Progenitor cell of endocrine pancreas (in vitro differentiated cells): Measurements from ENCODE around the gene YJEFN3. TPM values are rescaled to one million over a fixed set of nuclear protein-coding genes. Genes with fewer than 3 reads are reported as not detected.

ENCODE experiments used
- DNase-seq: peaks from one replicate; pipeline ENCODE4 v3.0.0; 2021; ENCODE audit warnings: low spot score; ENCODE audit not compliant: unreplicated experiment
- H3K27ac Mint-ChIP-seq: 2 replicates; pipeline ENCODE4 v1.8.0; 2021; ENCODE audit warnings: mild to moderate bottlenecking, moderate library complexity, mixed read lengths
- H3K27me3 Mint-ChIP-seq: 2 replicates; pipeline ENCODE4 v1.8.0; 2021; ENCODE audit warnings: mixed read lengths
- H3K36me3 Mint-ChIP-seq: 2 replicates; pipeline ENCODE4 v1.8.0; 2022; ENCODE audit warnings: mixed read lengths; ENCODE audit not compliant: insufficient read depth
- H3K4me1 Mint-ChIP-seq: 2 replicates; pipeline ENCODE4 v1.8.0; 2021; ENCODE audit warnings: low read depth, mixed read lengths
- H3K4me3 Mint-ChIP-seq: 2 replicates; pipeline ENCODE4 v1.8.0; 2021; ENCODE audit warnings: low read depth, mild to moderate bottlenecking, moderate library complexity, mixed read lengths
- H3K9me3 Mint-ChIP-seq: 2 replicates; pipeline ENCODE4 v1.8.0; 2021; ENCODE audit warnings: low read depth, mixed read lengths
- CTCF ChIP-seq: fragments of 200-600 bp; sonication (generic); IDR thresholded peaks from one replicate; pipeline ENCODE4 v1.5.0; 2021; ENCODE audit warnings: antibody characterized with exemption, mild to moderate bottlenecking; ENCODE audit not compliant: unreplicated experiment
- total RNA-seq: library from RNA; stranded (reverse); gene quantifications from 2 replicates; pipeline ENCODE4 v1.2.1, GENCODE V29; 2021

The YJEFN3 gene
- total RNA-seq, 1 donor from 2014 or later = 27.6 TPM

- H3K9me3 Mint-ChIP-seq = no peaks in the 10 kb centered on the region
- no peak overlapping the region for H3K27ac Mint-ChIP-seq
- TF ChIP-seq CTCF = no peak
- no peak for DNase-seq
- no peaks in the 10 kb centered on the region for H3K27me3 Mint-ChIP-seq
- no peak overlapping the region for H3K4me3 Mint-ChIP-seq
- H3K4me1 Mint-ChIP-seq = no peaks in the 10 kb centered on the region
- H3K36me3 Mint-ChIP-seq = peaks cover 5% of the 10 kb centered on the region
Measured at GRCh38 chr19:19527371-19527656, 1.4 kb upstream of the YJEFN3 start.

- H3K36me3 Mint-ChIP-seq = peaks cover 3% of the 10 kb centered on the region
- H3K9me3 Mint-ChIP-seq = no peaks in the 10 kb centered on the region
- no peak for TF ChIP-seq CTCF
- H3K4me1 Mint-ChIP-seq = no peaks in the 10 kb centered on the region
- no peak overlapping the region for H3K27ac Mint-ChIP-seq
- no peaks in the 10 kb centered on the region for H3K27me3 Mint-ChIP-seq
- DNase-seq = no peak
- H3K4me3 Mint-ChIP-seq = no peak overlapping the region
Measured at GRCh38 chr19:19527674-19528625, 761 bp upstream of the YJEFN3 start.

- H3K27ac Mint-ChIP-seq = no peak overlapping the region
Measured at GRCh38 chr19:19529783-19530422, 1.2 kb downstream of the YJEFN3 start.

DNA sequence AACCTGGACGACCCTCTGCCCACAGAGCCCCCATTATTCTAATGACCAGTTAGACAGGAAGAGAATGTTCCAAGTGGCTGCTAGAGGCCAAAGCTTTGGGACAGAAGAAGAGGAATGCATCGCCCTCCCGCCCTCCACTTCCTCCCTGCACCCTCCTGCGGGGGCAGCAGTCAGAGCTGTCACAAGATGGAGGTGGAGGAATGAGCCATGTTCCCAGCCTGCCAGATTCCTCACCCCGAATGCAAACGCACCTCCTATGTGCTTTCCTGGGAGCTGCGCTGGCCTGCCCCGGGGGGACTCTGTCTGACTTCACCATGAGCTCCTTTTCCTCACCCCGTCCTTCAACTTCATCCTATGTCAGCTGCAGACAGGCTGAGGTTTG, 1.7 kb downstream of the YJEFN3 start:
- no peak for TF ChIP-seq CTCF
- Mint-ChIP-seq H3K4me3 (no peak overlapping the region), H3K9me3 (no peaks in the 10 kb centered on the region), H3K36me3 (peaks cover 5% of the 10 kb centered on the region), H3K4me1 (no peaks in the 10 kb centered on the region), H3K27ac (no peak overlapping the region), H3K27me3 (peaks cover 7% of the 10 kb centered on the region)
- no peak for DNase-seq

More at GRCh38 chr19:19529783-19530422, 1.2 kb downstream of the YJEFN3 start:
- no peak for DNase-seq
- TF ChIP-seq CTCF = no peak
- Mint-ChIP-seq H3K27me3 (peaks cover 7% of the 10 kb centered on the region), H3K9me3 (no peaks in the 10 kb centered on the region), H3K36me3 (peaks cover 5% of the 10 kb centered on the region), H3K4me1 (no peaks in the 10 kb centered on the region), H3K4me3 (no peak overlapping the region)

DNA sequence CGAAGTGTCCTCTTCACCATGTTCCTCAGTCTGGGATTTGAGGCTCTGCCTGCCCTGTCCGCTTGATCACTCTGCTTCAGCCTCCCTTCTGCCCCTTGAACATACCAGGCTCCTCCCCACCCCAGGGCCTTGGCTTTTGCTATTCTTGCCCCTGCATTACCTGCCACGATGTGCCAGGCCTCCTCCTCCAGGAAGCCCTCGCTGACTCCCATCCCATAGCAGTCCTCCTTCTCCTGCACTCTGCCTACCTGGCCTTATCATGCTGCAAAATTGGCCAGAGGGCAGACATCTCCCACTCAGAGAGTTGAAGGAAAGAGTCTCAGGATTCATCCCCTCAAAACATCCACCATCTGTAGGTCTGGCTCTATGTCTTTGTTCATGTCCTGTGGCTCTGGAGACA, 2.2 kb downstream of the YJEFN3 start:
- Mint-ChIP-seq H3K9me3 (no peaks in the 10 kb centered on the region), H3K4me3 (no peak overlapping the region), H3K27ac (no peak overlapping the region), H3K36me3 (peaks cover 5% of the 10 kb centered on the region), H3K4me1 (no peaks in the 10 kb centered on the region), H3K27me3 (peaks cover 7% of the 10 kb centered on the region)
- TF ChIP-seq CTCF = no peak
- DNase-seq = no peak
